HG02763 (cell line): ENCODE measurements around the gene MYO1D.

ENCODE experiments used
- ATAC-seq: cut with Tn5 transposase; IDR thresholded peaks from one replicate; pipeline ENCODE4 v1.9.1; 2021; ENCODE audit warnings: mild to moderate bottlenecking, moderate library complexity; ENCODE audit not compliant: unreplicated experiment

MYO1D gene

DNA sequence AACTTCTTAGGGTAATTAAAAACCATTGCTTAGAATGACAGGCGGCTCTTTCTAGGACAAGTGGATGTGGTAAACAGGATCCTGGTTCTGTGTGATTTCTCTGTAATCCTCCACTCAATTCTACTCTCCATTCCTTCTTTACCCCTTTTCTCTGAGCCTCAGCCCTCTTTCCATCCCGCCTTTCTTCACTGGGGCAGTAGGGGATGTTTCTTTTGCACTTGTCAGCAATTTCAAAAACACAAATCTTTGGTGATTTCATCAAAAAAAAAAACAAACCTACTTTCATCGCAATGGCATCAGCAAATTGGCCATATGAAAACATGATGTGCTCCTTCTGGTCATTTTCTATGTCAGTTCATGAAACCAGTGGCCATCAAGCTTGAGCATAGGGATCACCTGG lies 285.5 kb downstream of the MYO1D start:
- ATAC-seq: no peak

DNA sequence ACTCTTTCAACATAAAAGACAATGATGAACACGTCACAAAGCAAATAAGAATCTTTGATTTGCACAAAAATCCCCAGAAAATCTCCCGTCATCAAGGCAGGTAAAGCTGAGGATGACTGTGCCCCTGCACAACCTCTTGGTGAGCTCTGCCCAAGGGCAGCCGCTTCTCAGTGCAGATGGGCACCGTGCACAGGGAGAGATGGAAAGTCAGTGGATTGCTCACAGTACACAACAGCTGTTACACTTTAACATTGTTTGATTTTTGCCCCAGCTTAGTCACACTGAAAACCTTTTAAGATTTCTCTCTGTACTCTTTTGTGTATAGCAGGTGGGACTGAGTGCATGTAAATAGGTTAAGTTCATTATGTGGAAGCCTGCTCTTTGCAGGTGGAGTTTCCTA lies 285.9 kb downstream of the MYO1D start:
- ATAC-seq: no peak

DNA sequence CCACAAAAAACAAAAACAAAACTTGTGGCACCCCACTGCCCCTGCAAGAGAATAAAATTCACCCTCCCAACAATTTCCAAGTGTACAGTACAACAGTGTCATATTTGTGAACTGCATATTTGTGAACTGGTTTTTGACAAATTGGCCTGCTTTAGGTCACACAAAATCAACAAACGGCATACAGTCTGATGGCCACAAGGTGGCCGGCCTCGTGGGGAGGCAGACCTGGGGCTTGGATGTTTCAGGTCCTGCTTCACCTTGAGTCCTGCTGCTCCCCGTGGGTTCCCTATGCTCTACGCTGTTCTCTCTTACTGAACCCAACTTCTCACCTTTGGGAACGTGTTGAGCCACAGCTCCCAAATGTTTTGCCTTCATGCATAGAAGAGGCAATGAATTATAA lies 287.9 kb downstream of the MYO1D start:
- no peak for ATAC-seq

DNA sequence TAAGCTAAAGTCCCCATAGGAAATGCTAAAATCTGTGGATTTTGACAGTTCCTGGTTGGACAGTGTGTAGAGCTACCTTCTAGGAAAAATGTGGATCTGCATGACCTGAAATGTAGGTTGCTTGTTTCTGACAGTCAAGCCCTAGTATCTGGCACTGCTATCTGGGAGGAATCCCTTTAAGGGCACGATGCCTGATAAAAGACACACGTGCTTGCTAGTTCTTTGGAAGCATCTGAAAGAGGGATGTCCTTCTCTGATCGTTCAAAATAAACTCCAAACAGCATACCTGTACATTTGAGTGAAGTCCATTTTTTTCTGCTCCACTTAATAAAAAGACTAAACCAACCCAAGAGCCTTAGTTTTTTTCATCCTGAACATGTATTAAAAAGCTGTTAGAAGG lies 288.8 kb downstream of the MYO1D start:
- ATAC-seq: no peak

DNA sequence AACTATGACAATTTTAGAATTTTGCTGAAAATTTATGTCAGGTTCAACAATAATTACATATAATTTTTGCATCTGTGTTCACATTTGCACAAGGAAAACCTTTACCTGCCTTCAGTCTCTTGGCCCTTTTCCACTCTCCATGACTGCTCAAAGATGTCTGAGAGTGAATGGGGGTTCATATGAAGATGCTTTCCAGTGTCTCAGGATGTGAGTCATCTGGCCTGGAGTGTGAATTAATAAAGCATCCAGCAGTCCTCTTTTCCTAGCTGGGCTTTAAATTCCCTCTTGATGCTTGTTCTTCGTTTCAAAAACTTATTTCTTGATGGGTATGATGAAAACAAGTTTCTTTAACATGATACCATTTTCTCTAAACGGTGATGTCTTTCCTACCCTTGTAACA lies 290.3 kb downstream of the MYO1D start:
- no peak for ATAC-seq

DNA sequence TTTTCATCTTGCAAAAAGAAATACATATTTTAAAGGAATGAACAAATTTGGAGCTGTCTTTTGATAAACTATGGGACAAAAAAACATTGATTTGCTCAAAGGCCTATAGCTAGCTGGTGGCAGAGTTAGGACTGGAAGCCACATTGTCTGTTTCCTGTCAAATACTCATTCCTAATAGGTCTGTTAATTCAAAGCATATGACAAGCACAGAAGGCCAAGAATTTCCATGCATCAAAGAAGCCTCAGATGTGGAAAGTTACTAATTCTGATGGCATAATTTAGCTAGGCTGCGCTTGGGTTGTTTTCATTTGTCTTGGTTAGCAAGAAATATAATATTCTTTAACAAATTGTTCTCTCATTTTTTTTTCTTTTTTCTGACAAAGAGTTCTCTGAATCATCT lies 292.1 kb downstream of the MYO1D start:
- ATAC-seq: no peak

DNA sequence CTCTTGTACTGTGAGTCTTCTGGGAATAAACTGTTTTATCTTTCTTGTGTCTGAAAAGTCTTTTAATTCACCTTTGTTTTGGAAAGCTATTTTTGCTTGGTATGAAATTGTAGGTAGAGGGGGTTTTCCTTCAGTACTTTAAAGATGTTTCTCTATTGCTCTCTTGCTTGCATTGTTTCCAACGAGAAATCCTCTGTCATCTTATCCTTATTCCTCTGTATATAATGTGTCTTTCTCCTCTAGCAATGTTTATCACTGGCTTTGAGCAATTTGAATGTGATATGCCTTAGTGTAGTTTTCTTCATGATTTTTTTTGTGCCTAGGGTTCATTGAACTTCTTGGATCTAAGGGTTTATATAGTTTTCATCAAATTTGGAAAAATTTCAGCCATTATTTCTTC lies 293.9 kb downstream of the MYO1D start:
- ATAC-seq: no peak

DNA sequence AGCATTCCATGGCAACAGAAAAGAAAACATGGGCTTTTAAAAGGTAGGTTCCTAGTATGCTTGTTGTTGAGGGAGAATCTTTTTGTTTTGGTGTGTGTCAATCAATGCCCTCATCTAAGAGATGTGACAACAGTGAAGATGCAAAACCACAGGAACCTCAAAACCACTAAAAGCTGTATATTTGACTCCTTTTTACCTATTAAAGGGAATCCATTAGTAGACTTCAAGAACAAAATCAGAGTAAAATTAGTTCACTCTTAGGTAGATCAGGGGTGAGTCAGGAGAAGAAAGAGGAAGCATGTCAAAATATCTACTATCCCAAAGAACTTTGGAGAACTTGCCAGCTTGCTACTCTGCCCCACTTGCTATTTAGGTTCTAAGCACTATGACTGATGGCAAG lies 301.1 kb downstream of the MYO1D start:
- ATAC-seq: no peak

DNA sequence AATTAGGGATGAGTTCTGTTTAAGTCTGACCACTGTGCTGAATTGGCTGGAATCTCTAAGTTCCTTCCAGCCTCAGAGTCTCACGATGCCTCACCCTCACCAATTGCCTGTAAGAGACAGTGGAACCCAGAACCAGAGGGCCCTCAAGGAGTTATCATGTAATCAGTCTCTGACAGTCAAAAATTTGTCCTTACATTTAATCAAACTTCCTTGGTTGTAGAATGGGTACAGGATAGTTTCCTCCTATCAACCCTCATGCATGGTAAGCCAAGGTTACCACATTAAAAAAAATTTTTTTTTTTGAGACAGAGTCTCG lies 306.9 kb downstream of the MYO1D start:
- no peak for ATAC-seq

DNA sequence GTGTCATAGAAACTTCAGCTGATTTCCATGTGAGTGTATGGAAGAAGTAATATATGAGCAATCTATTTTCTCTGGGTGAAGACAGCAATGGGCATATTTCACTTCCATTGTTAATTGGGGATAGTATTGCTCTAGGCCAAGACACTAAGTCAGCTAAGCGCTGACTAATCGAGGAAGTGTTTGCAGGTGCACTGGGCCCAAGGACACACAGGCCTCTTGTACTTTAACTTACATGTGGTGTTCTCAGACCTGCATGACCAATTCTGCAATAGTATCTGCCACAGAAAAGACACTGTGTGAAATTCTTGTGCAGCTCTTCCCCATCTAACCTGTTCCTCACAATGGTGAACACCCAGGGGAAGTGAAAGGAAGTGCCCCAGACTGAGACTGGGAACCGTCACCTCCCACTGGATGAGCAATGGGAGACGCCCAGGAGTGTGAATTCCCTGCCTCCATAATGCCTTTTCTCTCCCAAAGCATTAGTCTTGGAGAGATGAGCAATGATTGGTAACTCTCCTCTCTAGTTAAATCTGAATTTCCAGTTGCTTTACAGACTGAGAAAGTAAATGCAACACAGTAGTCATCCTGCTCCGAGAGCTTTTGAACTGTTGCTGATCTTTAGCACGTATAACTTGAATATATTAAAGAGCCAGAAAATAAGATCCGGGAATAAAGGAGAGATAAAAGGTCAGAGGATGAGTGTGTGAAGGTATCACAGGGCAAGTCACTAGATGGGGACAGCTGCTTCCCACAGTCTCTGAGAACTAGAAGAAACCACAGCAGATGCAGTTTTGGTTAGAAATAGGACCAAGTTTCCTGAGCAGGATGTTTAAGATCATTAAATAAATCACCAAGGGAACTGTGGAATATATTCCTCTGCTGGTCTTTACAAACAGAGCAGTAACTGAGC lies 307.5 kb downstream of the MYO1D start:
- ATAC-seq: peak; percentile 47

DNA sequence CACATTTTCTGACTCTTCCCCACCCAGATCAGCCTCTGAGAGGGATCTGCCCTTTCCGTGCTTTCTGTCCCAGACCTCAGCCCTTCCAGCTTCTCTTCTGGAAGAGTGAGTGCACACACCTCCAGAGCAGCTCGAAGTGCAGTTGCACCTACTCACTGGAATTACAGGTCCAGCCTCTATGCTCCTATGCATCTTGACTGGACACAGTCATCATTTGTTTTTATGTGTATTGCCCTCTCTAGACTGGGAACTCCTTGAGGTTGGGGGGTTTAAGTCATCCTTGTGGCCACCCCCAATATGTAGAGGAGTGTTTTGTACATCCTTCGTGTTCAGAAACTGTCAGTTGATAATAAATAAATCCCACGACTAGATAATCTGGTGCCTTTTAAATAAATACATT lies 308.2 kb downstream of the MYO1D start:
- no peak for ATAC-seq

DNA sequence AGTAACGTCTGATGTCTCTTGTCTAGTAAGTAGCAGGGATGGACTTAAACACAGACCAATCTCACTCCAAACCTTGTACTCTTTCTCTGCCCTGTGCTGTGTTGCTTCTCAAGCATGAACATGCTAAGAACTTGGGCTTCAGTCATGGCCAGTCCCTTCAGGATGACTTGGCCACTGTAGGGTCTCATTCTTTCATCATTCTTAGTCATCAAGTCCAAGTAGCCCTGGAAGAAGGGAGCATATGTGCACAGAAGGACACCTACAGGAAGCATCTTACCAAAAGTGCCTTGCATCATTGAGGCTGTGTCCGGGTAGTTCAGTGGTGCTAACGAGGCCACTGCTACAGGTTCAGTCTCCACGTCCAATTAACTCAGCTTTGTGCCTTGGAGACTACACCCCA lies 309.4 kb downstream of the MYO1D start:
- no peak for ATAC-seq

DNA sequence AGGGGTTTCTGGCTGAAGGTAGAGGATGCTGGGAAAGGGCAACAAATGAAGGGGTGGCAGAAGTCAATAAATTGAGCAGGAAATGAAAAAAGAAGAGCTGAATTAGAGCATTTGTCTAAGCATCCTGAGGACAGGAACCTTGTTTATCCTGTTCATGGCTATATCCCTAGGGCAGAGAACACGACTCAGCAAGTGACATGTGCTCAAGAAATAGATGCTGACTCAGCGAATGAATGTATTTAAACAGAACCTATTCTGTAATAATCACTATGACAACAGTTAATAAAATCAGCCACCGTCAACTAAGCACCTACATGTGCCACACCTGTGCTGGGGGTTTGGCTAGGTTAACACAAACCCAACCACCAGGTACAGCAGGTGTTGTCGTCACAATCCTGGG lies 309.8 kb downstream of the MYO1D start:
- no peak for ATAC-seq

DNA sequence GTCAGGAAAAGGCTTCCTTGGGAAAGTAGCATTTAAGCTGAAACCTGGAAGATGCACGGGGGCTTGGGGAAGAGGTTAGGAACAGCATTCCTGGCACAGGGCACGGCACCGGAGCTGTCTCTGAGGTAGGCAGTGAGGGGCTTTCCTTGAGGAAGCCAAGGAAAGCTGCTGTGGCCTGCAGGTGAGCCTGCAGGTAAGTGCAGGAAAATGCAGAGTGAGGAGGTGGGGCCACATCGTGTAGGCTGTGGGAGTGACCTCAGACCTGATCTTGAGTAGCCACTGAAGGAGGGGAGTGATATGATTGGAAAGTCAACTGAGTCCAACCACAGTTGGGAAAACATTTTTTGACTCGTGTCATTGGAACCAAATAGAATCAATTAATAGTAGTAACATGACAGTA lies 310.6 kb downstream of the MYO1D start:
- ATAC-seq: no peak

DNA sequence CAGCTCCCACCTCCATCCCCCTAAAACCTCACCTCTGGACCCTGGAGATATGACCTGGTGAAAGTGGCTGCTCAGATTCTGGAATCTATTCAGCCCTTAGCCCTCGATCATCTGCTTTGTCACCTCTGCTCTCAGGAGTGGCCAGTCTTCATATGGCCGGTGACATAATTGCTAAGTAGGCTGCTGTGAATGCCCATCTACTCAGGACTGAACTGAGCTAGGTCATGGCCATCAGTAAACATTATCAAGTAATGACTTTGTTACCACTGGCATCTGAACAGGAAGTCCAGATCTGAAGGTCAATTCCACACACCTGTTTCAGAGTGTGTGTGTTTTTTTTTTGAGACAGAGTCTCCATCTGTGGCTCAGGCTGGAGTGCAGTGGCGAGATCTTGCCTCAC lies 311.5 kb downstream of the MYO1D start:
- no peak for ATAC-seq

DNA sequence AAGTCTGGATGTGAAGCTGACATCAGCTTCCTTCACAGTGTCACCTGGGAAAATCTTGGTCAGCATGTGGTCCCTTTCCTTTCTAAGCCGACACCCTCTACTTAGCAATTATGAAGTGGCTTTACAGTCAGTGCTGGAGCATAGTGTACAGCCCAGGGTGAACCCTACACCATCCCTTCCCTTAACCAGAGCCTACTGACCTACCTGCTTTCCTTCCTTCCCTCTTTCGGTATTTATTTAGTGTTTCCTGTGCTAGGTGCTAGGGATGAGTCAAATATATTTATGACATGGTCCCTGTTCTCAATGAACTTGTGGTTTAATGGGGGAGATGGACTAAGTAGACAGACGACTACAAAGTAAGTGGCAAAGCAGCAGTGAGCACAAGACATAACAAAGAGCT lies 312.6 kb downstream of the MYO1D start:
- ATAC-seq: no peak

DNA sequence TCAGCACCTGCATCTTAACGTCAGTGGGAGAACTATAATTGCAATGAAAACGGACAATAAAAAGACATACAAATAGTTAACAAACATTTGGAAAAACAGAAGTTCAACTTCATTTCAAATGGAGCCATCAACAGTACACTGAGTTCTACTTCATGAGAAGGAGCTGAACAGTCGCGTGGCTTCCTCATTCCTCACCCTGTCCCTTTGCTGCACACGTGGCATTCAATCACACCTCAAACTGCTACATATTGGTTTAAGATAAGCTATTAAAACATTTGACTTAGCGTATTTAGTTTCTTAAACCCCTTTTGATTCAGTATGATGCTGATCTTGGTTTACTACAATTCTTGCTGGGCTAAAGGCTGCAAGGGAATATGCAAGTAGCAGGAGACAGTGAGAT lies 313.3 kb downstream of the MYO1D start:
- ATAC-seq: no peak

DNA sequence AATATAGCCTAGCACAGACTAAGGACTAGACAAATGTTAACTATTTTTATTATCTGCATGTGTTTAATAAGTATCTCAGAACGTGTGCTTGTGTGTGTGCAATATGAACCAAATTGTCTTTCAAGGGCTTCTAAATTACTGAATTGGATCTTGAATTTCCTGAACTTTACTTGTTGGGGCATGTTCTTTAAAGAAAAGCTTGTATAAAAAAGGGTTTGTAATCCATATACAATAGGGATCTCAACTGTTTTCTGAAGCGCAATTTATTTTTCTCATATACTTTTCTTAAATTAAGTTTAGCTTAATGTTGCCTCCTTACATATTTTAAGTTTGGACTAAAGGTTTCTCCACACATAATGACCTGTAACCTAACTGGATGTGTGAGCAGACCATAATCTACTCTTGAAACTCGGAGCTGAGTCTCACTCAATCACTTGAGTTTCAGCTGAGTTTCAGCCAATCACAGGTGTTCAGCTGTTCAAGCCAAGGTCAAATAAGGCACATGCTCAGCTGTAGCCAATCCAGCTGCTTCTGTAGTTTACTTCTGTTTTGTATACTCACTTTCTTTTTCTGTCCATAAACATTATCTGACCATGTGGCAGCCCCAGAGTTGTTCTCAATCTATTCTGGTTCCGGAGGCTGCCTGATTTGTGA lies 317.8 kb downstream of the MYO1D start:
- peak; percentile 75 for ATAC-seq

DNA sequence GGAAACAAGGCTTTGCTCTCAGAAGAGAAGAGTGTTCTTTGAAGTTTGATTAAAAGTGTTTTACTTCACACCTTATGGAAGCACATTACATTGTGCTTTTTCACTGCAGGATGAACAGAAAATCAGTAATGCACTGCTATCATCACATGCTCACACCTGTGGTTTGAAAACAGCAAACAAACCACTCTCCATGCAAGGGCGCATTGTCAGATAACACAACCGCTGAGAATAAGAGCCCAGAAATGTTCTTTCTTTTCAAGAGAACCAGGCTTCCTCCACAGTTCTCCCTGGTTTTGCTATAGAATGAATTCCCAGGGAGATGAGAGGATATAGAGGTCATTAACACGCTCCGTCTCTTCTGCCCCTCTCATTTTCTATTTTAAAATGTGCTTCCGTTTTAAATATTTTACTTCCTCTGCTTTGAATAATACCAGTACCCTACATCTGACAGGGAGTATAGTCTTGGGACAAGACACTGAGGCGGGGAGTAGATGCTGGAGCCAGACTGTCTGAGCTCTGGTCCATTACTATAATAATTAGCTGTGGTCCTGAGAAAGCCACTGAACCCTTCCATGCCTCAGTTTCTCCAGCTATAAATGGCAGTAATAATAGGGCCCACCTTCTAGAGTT lies 318.5 kb downstream of the MYO1D start:
- no peak for ATAC-seq

DNA sequence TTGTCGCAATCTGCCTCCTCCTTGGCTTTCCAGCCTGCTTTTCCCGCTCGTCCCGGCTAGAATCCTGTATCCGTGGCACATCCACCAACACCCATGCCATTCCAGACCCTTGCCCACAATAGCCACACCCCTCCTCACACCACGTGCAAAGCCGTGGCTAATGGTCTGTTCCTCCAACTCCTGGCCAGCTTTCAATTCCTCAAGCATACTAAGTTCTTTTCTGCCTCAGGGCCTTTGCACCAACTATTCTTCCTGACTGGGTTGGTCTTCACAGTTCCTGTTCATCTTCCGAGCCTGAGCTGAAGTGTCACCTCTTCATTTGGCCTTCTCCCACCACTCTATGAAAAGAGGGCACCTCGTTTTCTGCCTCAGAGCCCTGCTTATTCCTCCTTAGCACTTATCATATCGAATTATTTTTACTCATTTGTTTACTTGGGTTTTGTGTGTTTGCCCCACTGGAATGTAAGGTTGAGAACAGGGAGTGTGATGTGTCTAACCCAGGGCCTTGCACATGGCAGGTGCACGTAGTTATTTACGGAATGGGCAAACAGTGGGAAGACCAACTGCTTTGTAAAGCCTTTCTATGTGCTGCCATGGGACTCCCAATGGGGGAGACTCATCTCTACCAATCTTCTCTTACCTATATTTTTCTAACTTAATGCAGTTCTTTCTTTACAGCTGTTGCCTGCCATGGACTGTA lies 321.2 kb downstream of the MYO1D start:
- ATAC-seq: no peak

DNA sequence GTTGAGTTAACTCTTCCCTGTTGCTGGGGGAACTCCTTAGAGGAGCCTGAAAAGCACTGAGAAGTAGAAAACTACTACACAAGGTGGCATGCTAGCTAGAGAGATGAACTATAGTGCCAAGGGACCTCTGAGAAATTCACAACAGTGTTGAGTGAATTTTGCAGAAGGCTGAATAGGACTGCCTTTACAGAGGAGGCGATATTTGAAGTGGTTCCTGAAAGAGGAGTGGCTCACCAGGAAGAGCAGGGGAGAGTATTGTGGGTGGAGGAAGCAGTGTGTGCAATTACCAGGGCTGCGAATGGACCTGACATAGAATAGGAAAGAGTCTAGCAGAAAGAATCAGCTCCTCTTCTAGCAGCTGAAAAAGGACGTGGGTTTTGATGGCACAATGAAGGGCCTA lies 323.8 kb downstream of the MYO1D start:
- ATAC-seq: no peak

DNA sequence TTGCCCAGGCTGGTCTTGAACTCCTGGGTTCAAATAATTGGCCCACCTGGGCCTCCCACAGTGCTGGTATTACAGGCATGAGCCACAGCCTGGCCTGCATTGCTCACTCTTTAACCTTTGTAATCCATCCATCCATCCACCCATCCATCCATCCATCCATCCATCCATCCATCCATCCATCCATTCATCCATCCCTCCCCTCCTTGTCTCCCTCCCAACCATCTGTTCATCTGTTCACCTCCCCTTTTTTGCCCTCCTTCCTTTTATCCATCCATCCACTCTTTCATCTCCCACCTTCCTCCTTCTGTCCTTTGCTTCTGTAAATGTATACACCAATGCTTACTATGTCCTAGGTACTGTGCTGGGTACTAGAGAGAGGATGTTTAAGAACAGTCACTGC lies 324.6 kb downstream of the MYO1D start:
- ATAC-seq: no peak
